Calu3 (cell line): ENCODE measurements around the gene NCF1. TPM values are rescaled to one million over a fixed set of nuclear protein-coding genes. Genes with fewer than 3 reads are reported as not detected.
"Not testable (repeated sequence)": the region's sequence is repeated elsewhere in the genome, so short reads cannot be mapped to it uniquely, and the experiment has no call there.

Experiments used
- Bru-seq: library from RNA; stranded (reverse); fragments of 400-500 nt; gene quantifications from one replicate; lab custom pipeline; 2021; lab: Mats Ljungman, UMichigan
- BruChase-seq, 2 experiments: library from RNA; stranded (reverse); fragments of 400-500 nt; gene quantifications; one replicate each; lab custom pipeline; 2021; lab: Mats Ljungman, UMichigan
- BruUV-seq: library from RNA; stranded (reverse); fragments of 400-500 nt; replicated peaks from 2 replicates; lab custom pipeline; 2021; lab: Mats Ljungman, UMichigan
- CTCF ChIA-PET: fragments of 300-600 bp; sonication (Branson Sonifier 250); formaldehyde crosslinking; loops from one replicate; lab custom pipeline; 2022; ENCODE audit warnings: antibody characterized with exemption; lab: Charles Lee
- DNase-seq: peaks from one replicate; pipeline ENCODE4 v3.0.0; 2022
- H3K27ac Mint-ChIP-seq: one replicate; pipeline ENCODE4 v1.8.0; 2022; ENCODE audit warnings: mixed read lengths; ENCODE audit not compliant: unreplicated experiment
- H3K27me3 Mint-ChIP-seq: one replicate; pipeline ENCODE4 v1.8.0; 2022; ENCODE audit warnings: mixed read lengths; ENCODE audit not compliant: unreplicated experiment
- H3K36me3 Mint-ChIP-seq: one replicate; pipeline ENCODE4 v1.8.0; 2022; ENCODE audit warnings: mild to moderate bottlenecking, moderate library complexity, mixed read lengths; ENCODE audit not compliant: insufficient read depth, unreplicated experiment
- H3K4me1 Mint-ChIP-seq: one replicate; pipeline ENCODE4 v1.8.0; 2022; ENCODE audit warnings: mild to moderate bottlenecking, low read depth, mixed read lengths; ENCODE audit not compliant: unreplicated experiment
- H3K4me3 Mint-ChIP-seq: one replicate; pipeline ENCODE4 v1.8.0; 2022; ENCODE audit warnings: mild to moderate bottlenecking, low read depth, moderate library complexity, mixed read lengths; ENCODE audit not compliant: unreplicated experiment
- H3K9me3 Mint-ChIP-seq: one replicate; pipeline ENCODE4 v1.8.0; 2022; ENCODE audit warnings: low read depth, mixed read lengths; ENCODE audit not compliant: unreplicated experiment
- CTCF ChIP-seq: fragments of 200-600 bp; IDR thresholded peaks from one replicate; pipeline ENCODE4 v1.8.0; 2022; ENCODE audit warnings: antibody characterized with exemption; ENCODE audit not compliant: unreplicated experiment
- intact Hi-C: fragments of 100-400 bp; cut with micrococcal nuclease; formaldehyde crosslinking; loops from one replicate; pipeline ENCODE4 v1.10.0; 2022; ENCODE audit not compliant: unreplicated experiment
- long read RNA-seq: library from polyadenylated mRNA; stranded (forward); transcript quantifications from one replicate; pipeline ENCODE4 v2.0.0, GENCODE V29; 2022
- total RNA-seq: library from RNA; stranded (reverse); gene quantifications from 2 replicates; pipeline ENCODE4 v1.2.3, GENCODE V29; 2022

NCF1 gene
- 0.51 TPM in 1 of 2 replicates, not detected in the other for total RNA-seq
- percentile 5 among the genes with signal in this experiment for Bru-seq, nascent RNA
- percentile 12 among the genes with signal in this experiment for BruChase-seq, experiment 1, labeled RNA remaining after a 6-hour chase
- not detected for BruChase-seq, experiment 2, labeled RNA remaining after a 2-hour chase
- long read RNA-seq: 0 reads

- H3K4me3 Mint-ChIP-seq, H3K4me1 Mint-ChIP-seq, intact Hi-C loops, H3K9me3 Mint-ChIP-seq, H3K36me3 Mint-ChIP-seq, CTCF ChIA-PET, BruUV-seq, DNase-seq, H3K27ac Mint-ChIP-seq, H3K27me3 Mint-ChIP-seq: not testable (repeated sequence)
Observed at GRCh38 chr7:74773760-74774750, at the start of gene NCF1. NCF1 (plus strand) TSS chr7:74774011; CDS start chr7:74774032, 21 bp downstream.

- no peaks in the 10 kb centered on the region for H3K4me1 Mint-ChIP-seq
- H3K27me3 Mint-ChIP-seq: no peaks in the 10 kb centered on the region
- intact Hi-C loops: no loop called here
- no peak overlapping the region for H3K27ac Mint-ChIP-seq
- no TSS peak for BruUV-seq
- no peaks in the 10 kb centered on the region for H3K9me3 Mint-ChIP-seq
- no peak overlapping the region for H3K4me3 Mint-ChIP-seq
- no peak for TF ChIP-seq CTCF
- peaks cover 21% of the 10 kb centered on the region for H3K36me3 Mint-ChIP-seq
- DNase-seq: no peak
- CTCF ChIA-PET: no interaction called here
Observed at GRCh38 chr7:74725840-74726239, 48.0 kb upstream of the NCF1 start.

GRCh38 chr7:74726309-74727101 is 47.3 kb upstream of the NCF1 start:
- CTCF ChIA-PET: no interaction called here
- DNase-seq: no peak
- H3K9me3 Mint-ChIP-seq: no peaks in the 10 kb centered on the region
- intact Hi-C loops: no loop called here
- H3K4me3 Mint-ChIP-seq: no peak overlapping the region
- no peaks in the 10 kb centered on the region for H3K4me1 Mint-ChIP-seq
- peaks cover 23% of the 10 kb centered on the region for H3K36me3 Mint-ChIP-seq
- no peaks in the 10 kb centered on the region for H3K27me3 Mint-ChIP-seq
- no peak overlapping the region for H3K27ac Mint-ChIP-seq
- TF ChIP-seq CTCF: no peak
- no TSS peak for BruUV-seq

- H3K4me1 Mint-ChIP-seq, H3K4me3 Mint-ChIP-seq, H3K9me3 Mint-ChIP-seq, DNase-seq, H3K27me3 Mint-ChIP-seq, BruUV-seq, intact Hi-C loops, CTCF ChIA-PET, H3K27ac Mint-ChIP-seq: not testable (repeated sequence)
- peaks cover 13% of the 10 kb centered on the region for H3K36me3 Mint-ChIP-seq
Observed at GRCh38 chr7:74728686-74729085, 45.1 kb upstream of the NCF1 start.

GRCh38 chr7:74730186-74730585 is 43.6 kb upstream of the NCF1 start:
- DNase-seq, H3K36me3 Mint-ChIP-seq, intact Hi-C loops, H3K4me3 Mint-ChIP-seq, H3K4me1 Mint-ChIP-seq, H3K27ac Mint-ChIP-seq, H3K9me3 Mint-ChIP-seq, CTCF ChIA-PET, BruUV-seq, H3K27me3 Mint-ChIP-seq: not testable (repeated sequence)

GRCh38 chr7:74739974-74740703 is 33.7 kb upstream of the NCF1 start:
- H3K4me1 Mint-ChIP-seq, H3K4me3 Mint-ChIP-seq, H3K9me3 Mint-ChIP-seq, H3K36me3 Mint-ChIP-seq, H3K27ac Mint-ChIP-seq, DNase-seq, CTCF ChIA-PET, H3K27me3 Mint-ChIP-seq, intact Hi-C loops, BruUV-seq: not testable (repeated sequence)

- H3K36me3 Mint-ChIP-seq, DNase-seq, H3K4me3 Mint-ChIP-seq, H3K27ac Mint-ChIP-seq, H3K9me3 Mint-ChIP-seq, H3K27me3 Mint-ChIP-seq, intact Hi-C loops, H3K4me1 Mint-ChIP-seq, CTCF ChIA-PET, BruUV-seq: not testable (repeated sequence)
Observed at GRCh38 chr7:74743936-74744557, 29.8 kb upstream of the NCF1 start.
